ENCODE results near the gene SEMG1. TPM values are rescaled to one million over a fixed set of nuclear protein-coding genes. Genes with fewer than 3 reads are reported as not detected.

SEMG1 gene
- total and polyA plus RNA-seq, 4 experiments from 2014 or later, result not detected

- no peaks in the 10 kb centered on the region for H3K27me3 ChIP-seq (ENCODE audit: insufficient read depth, low read length)
- H3K4me1 Mint-ChIP-seq, result no peaks in the 10 kb centered on the region
- H3K9me3 Mint-ChIP-seq, result no peaks in the 10 kb centered on the region
- H3K27me3 Mint-ChIP-seq, result peaks cover 28 to 43% of the 10 kb centered on the region in 2 donors
- H3K36me3 ChIP-seq (ENCODE audit: insufficient read depth, low read length), result no peaks in the 10 kb centered on the region
- H3K4me1 ChIP-seq (ENCODE audit: insufficient read depth, low read length), result no peaks in the 10 kb centered on the region
- H3K9me3 ChIP-seq (ENCODE audit: control insufficient read depth in 1 of 2, low read length in 2 of 2), result no peaks in the 10 kb centered on the region
- ChIA-PET POLR2A (ENCODE audit: partially characterized antibody) (no interaction called here), CTCF (ENCODE audit: partially characterized antibody) (no interaction called here)
- no peak for DNase-seq
- H3K27ac Mint-ChIP-seq, result no peak within 1 kb of the TSS
- H3K4me3 ChIP-seq (ENCODE audit: low read length in 2 of 2), result no peak within 1 kb of the TSS
- no peak within 1 kb of the TSS for H3K27ac ChIP-seq (ENCODE audit: low read depth, low read length)
- intact Hi-C loops (cut with micrococcal nuclease), result no loop called here
- no peaks in the 10 kb centered on the region for H3K36me3 Mint-ChIP-seq
- H3K4me3 Mint-ChIP-seq, result no peak within 1 kb of the TSS
These were observed 14.2 kb downstream of the SEMG1 start, which contains the start of gene SEMG2 for GRCh38 chr20:45221076-45221475. Gene SEMG2 (plus strand): TSS chr20:45221373. CDS start chr20:45221390, 17 bp downstream.

- H3K27ac ChIP-seq (ENCODE audit: low read depth, low read length), result no peak overlapping the region
- DNase-seq, result no peak
- Mint-ChIP-seq H3K27ac (no peak overlapping the region), H3K27me3 (peaks cover 28 to 38% of the 10 kb centered on the region in 2 donors), H3K4me1 (no peaks in the 10 kb centered on the region), H3K9me3 (no peaks in the 10 kb centered on the region), H3K4me3 (no peak overlapping the region), H3K36me3 (no peaks in the 10 kb centered on the region)
- intact Hi-C loops (cut with micrococcal nuclease), result no loop called here
- no peaks in the 10 kb centered on the region for H3K27me3 ChIP-seq (ENCODE audit: insufficient read depth, low read length)
- no peak overlapping the region for H3K4me3 ChIP-seq (ENCODE audit: low read length in 2 of 2)
- no peaks in the 10 kb centered on the region for H3K9me3 ChIP-seq (ENCODE audit: control insufficient read depth in 1 of 2, low read length in 2 of 2)
- H3K4me1 ChIP-seq (ENCODE audit: insufficient read depth, low read length), result no peaks in the 10 kb centered on the region
- CTCF ChIA-PET (ENCODE audit: partially characterized antibody), result no interaction called here
- H3K36me3 ChIP-seq (ENCODE audit: insufficient read depth, low read length), result no peaks in the 10 kb centered on the region
- POLR2A ChIA-PET (ENCODE audit: partially characterized antibody), result no interaction called here
These were observed 16.3 kb downstream of the SEMG1 start for GRCh38 chr20:45223136-45223535.

DNA sequence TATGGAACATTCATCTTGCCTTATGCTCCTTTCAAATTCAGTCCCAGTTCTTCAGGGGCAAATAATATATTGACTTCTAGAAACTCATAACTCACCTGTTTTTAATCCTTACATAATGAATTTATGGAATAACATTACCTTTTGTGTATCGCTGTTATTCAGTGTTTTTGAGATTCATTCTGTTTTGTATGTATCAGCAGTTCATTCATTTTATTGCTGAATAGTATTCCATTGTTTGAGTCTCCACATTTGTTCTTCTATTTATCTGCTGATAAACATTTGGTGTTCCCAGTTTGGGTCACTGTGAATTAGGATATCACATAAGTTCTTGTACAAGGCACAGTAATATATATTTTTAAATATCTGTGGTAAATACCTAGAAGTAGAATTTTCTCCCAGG is 19.5 kb downstream of the SEMG1 start:
- Mint-ChIP-seq H3K4me1 (no peaks in the 10 kb centered on the region), H3K9me3 (no peaks in the 10 kb centered on the region), H3K36me3 (no peaks in the 10 kb centered on the region), H3K27ac (no peak overlapping the region), H3K4me3 (no peak overlapping the region), H3K27me3 (peaks cover 33 to 35% of the 10 kb centered on the region in 2 donors)
- no peak overlapping the region for H3K4me3 ChIP-seq (ENCODE audit: low read length in 2 of 2)
- no peak overlapping the region for H3K27ac ChIP-seq (ENCODE audit: low read depth, low read length)
- ChIA-PET CTCF (ENCODE audit: partially characterized antibody) (no interaction called here), POLR2A (ENCODE audit: partially characterized antibody) (no interaction called here)
- H3K27me3 ChIP-seq (ENCODE audit: insufficient read depth, low read length), result no peaks in the 10 kb centered on the region
- intact Hi-C loops (cut with micrococcal nuclease), result no loop called here
- no peaks in the 10 kb centered on the region for H3K9me3 ChIP-seq (ENCODE audit: control insufficient read depth in 1 of 2, low read length in 2 of 2)
- no peak for DNase-seq
- no peaks in the 10 kb centered on the region for H3K36me3 ChIP-seq (ENCODE audit: insufficient read depth, low read length)
- no peaks in the 10 kb centered on the region for H3K4me1 ChIP-seq (ENCODE audit: insufficient read depth, low read length)

DNA sequence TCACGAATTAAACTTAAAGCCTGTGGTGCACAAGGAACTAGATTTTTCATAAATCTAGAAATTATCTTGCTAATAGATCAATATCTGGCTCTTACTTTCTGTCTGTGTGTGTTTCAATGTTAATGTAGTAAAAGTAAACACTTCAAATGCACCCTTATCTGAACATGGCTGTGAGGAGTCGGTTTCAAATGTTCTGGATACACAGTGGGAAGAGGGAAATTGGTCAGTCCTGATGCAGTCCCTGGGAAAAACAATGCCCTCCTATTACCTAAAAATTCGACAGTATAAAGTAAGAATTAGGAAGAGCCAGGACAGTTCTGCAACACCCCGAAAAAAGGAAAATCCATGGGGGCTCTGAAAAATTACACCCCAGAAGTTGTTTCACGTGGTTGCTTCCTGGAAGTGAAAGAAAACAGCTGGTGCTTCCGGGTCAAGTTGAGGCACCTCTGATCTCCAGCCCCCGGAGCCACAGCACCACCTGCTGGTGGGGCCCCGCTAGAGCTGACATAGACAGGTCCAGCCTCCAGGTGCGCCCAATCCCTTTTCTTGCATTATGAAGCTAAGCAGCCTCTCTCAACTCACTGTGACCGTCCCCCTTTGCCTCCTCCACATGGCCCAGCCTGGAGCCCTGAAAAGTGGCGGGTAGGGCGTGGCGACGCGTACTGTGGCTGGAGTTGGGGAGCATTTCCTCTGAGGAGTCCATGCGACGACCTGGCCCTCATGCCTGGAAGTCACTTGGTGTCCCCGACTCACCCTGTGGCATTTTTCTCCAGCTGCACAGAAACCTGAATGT is 22.6 kb downstream of the SEMG1 start:
- Histone ChIP-seq H3K36me3 (ENCODE audit: insufficient read depth, low read length) (no peaks in the 10 kb centered on the region), H3K4me3 (ENCODE audit: low read length in 2 of 2) (no peak overlapping the region), H3K27ac (ENCODE audit: low read depth, low read length) (no peak overlapping the region), H3K9me3 (ENCODE audit: control insufficient read depth in 1 of 2, low read length in 2 of 2) (no peaks in the 10 kb centered on the region), H3K4me1 (ENCODE audit: insufficient read depth, low read length) (no peaks in the 10 kb centered on the region), H3K27me3 (ENCODE audit: insufficient read depth, low read length) (no peaks in the 10 kb centered on the region)
- Mint-ChIP-seq H3K9me3 (peaks cover 0 to 11% (median 5%) of the 10 kb centered on the region in 8 donors), H3K27me3 (peaks cover 21 to 33% of the 10 kb centered on the region in 2 donors), H3K27ac (no peak overlapping the region), H3K36me3 (no peaks in the 10 kb centered on the region), H3K4me3 (no peak overlapping the region), H3K4me1 (no peaks in the 10 kb centered on the region)
- DNase-seq, result peak in 1 of 5 donors; percentile 7
- intact Hi-C loops (cut with micrococcal nuclease), result no loop called here
- CTCF ChIA-PET (ENCODE audit: partially characterized antibody), result no interaction called here
- POLR2A ChIA-PET (ENCODE audit: partially characterized antibody), result no interaction called here

GRCh38 chr20:45230631-45231030 is 23.8 kb downstream of the SEMG1 start:
- ChIA-PET POLR2A (ENCODE audit: partially characterized antibody) (no interaction called here), CTCF (ENCODE audit: partially characterized antibody) (no interaction called here)
- Mint-ChIP-seq H3K27ac (no peak overlapping the region), H3K9me3 (peaks cover 0 to 16% (median 11%) of the 10 kb centered on the region in 8 donors), H3K4me1 (no peaks in the 10 kb centered on the region), H3K4me3 (no peak overlapping the region), H3K27me3 (peaks cover 21 to 30% of the 10 kb centered on the region in 2 donors), H3K36me3 (peaks cover 0 to 4% of the 10 kb centered on the region in 2 donors)
- Histone ChIP-seq H3K27me3 (ENCODE audit: insufficient read depth, low read length) (no peaks in the 10 kb centered on the region), H3K9me3 (ENCODE audit: control insufficient read depth in 1 of 2, low read length in 2 of 2) (no peaks in the 10 kb centered on the region), H3K36me3 (ENCODE audit: insufficient read depth, low read length) (no peaks in the 10 kb centered on the region), H3K4me3 (ENCODE audit: low read length in 2 of 2) (no peak overlapping the region), H3K27ac (ENCODE audit: low read depth, low read length) (no peak overlapping the region), H3K4me1 (ENCODE audit: insufficient read depth, low read length) (no peaks in the 10 kb centered on the region)
- intact Hi-C loops (cut with micrococcal nuclease), result no loop called here
- no peak for DNase-seq

DNA sequence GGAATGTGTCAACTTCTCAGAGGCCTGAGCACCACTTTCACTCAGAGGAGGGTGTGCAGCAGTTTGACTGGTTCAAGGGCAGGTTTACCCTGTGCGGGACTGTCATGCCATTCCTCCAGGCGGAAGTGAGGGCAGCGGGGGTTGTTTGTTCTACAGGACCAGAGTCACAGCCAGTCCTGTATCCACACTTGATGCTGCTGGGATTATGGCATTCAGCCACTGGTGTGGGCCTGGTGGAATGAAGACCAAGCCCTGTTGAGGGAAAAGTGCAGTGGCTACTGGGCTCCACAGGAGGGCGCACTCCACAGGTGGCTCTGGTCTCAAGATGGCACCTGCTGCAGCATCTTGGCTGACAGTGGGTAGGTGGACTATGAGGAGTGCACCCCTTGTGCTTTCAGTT is 29.2 kb downstream of the SEMG1 start:
- H3K27me3 Mint-ChIP-seq, result peaks cover 16 to 35% of the 10 kb centered on the region in 2 donors
- no peaks in the 10 kb centered on the region for H3K36me3 ChIP-seq (ENCODE audit: insufficient read depth, low read length)
- H3K9me3 Mint-ChIP-seq, result peaks cover 0 to 24% (median 16%) of the 10 kb centered on the region in 8 donors
- no peak overlapping the region for H3K27ac Mint-ChIP-seq
- H3K4me3 ChIP-seq (ENCODE audit: low read length in 2 of 2), result no peak overlapping the region
- no peak overlapping the region for H3K27ac ChIP-seq (ENCODE audit: low read depth, low read length)
- ChIA-PET POLR2A (ENCODE audit: partially characterized antibody) (no interaction called here), CTCF (ENCODE audit: partially characterized antibody) (no interaction called here)
- H3K4me1 Mint-ChIP-seq, result no peaks in the 10 kb centered on the region
- intact Hi-C loops (cut with micrococcal nuclease), result no loop called here
- no peak overlapping the region for H3K4me3 Mint-ChIP-seq
- H3K4me1 ChIP-seq (ENCODE audit: insufficient read depth, low read length), result no peaks in the 10 kb centered on the region
- no peaks in the 10 kb centered on the region for H3K27me3 ChIP-seq (ENCODE audit: insufficient read depth, low read length)
- no peaks in the 10 kb centered on the region for H3K9me3 ChIP-seq (ENCODE audit: control insufficient read depth in 1 of 2, low read length in 2 of 2)
- H3K36me3 Mint-ChIP-seq, result peaks cover 0 to 4% of the 10 kb centered on the region in 2 donors
- no peak for DNase-seq

DNA sequence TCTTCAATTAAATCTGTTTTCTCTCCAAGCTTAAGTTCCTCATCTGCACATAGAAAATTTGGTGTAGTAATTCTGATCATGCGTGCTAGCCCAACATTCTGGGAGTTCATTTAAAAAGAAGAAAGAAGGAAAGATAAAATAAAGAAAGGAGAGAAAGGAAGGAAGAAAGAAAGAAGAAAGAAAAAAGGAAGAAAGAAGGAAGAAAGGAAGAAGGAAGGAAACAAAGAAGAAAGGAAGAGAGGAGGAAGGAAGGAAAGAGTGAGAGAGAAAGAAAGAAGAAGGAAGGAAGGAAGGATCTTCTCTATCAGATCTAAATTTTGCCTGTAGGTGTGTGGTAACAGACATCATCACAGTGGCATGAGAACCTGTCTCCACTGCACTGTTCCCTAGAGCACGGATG is 31.3 kb downstream of the SEMG1 start:
- H3K9me3 Mint-ChIP-seq, result peaks cover 0 to 20% (median 16%) of the 10 kb centered on the region in 8 donors
- intact Hi-C loops (cut with micrococcal nuclease), result no loop called here
- CTCF ChIA-PET (ENCODE audit: partially characterized antibody), result no interaction called here
- H3K27ac ChIP-seq (ENCODE audit: low read depth, low read length), result no peak overlapping the region
- POLR2A ChIA-PET (ENCODE audit: partially characterized antibody), result no interaction called here
- H3K27me3 ChIP-seq (ENCODE audit: insufficient read depth, low read length), result no peaks in the 10 kb centered on the region
- H3K27ac Mint-ChIP-seq, result no peak overlapping the region
- no peaks in the 10 kb centered on the region for H3K9me3 ChIP-seq (ENCODE audit: control insufficient read depth in 1 of 2, low read length in 2 of 2)
- no peaks in the 10 kb centered on the region for H3K4me1 Mint-ChIP-seq
- peaks cover 0 to 4% of the 10 kb centered on the region in 2 donors for H3K36me3 Mint-ChIP-seq
- no peak for DNase-seq
- H3K4me1 ChIP-seq (ENCODE audit: insufficient read depth, low read length), result no peaks in the 10 kb centered on the region
- H3K36me3 ChIP-seq (ENCODE audit: insufficient read depth, low read length), result no peaks in the 10 kb centered on the region
- no peak overlapping the region for H3K4me3 ChIP-seq (ENCODE audit: low read length in 2 of 2)
- H3K4me3 Mint-ChIP-seq, result no peak overlapping the region
- peaks cover 14 to 27% of the 10 kb centered on the region in 2 donors for H3K27me3 Mint-ChIP-seq
